Sciatic nerve (tissue), 2 donors: ENCODE measurements around the gene SPATA31D4. TPM values are rescaled to one million over a fixed set of nuclear protein-coding genes. Genes with fewer than 3 reads are reported as not detected.

Source experiments
- ATAC-seq: fragments of 200-7000 bp; cut with Tn5 transposase; one replicate; pipeline ENCODE4 v1.9.1; 2020; ENCODE audit warnings: mild to moderate bottlenecking, moderate library complexity
- DNase-seq: peaks from one replicate; pipeline ENCODE4 v3.0.0-alpha.2; 2020; ENCODE audit warnings: low spot score
- intact Hi-C: fragments of 100-400 bp; cut with DNase I; formaldehyde crosslinking; loops from one replicate; pipeline ENCODE4 v1.14.2; 2022
- total RNA-seq: library from RNA; stranded (reverse); fragmentation: NEBNext Ultra II Directional; extraction: Animal tissue kit (Norgen Biotek cat#: 25700); gene quantifications from one replicate; pipeline ENCODE4 v1.2.1, GENCODE V29; 2021
- donor health status: DM: no; HTN: no; CAD: no.
- donor health status: DM: no; HTN: no; CAD: no.

SPATA31D4 gene
- total RNA-seq, 1 donor from 2014 or later = not detected

- intact Hi-C loops = no loop called here
- ATAC-seq = no peak
- DNase-seq = no peak
Observed at GRCh38 chr9:81953096-81953495, 24.9 kb downstream of the SPATA31D4 start.

DNA sequence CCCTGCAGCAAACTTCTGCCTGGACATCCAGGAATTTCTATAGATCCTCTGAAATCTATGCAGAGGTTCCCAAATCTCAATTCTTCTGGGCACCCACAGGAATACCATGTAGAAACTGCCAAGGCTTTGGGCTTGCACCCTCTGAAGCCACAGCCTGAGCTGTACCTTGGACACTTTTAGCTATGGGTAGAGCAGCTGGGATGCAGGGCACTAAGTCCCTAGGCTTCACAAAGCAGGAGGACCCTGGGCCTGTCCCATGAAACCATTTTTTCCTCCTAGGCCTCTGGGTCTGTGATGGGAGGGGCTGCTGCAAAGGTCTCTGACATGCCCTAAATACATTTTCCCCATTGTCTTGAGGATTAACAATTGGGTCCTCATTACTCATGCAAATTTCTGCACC lies 27.4 kb downstream of the SPATA31D4 start:
- intact Hi-C loops = no loop called here
- no peak for DNase-seq
- ATAC-seq = no peak

DNA sequence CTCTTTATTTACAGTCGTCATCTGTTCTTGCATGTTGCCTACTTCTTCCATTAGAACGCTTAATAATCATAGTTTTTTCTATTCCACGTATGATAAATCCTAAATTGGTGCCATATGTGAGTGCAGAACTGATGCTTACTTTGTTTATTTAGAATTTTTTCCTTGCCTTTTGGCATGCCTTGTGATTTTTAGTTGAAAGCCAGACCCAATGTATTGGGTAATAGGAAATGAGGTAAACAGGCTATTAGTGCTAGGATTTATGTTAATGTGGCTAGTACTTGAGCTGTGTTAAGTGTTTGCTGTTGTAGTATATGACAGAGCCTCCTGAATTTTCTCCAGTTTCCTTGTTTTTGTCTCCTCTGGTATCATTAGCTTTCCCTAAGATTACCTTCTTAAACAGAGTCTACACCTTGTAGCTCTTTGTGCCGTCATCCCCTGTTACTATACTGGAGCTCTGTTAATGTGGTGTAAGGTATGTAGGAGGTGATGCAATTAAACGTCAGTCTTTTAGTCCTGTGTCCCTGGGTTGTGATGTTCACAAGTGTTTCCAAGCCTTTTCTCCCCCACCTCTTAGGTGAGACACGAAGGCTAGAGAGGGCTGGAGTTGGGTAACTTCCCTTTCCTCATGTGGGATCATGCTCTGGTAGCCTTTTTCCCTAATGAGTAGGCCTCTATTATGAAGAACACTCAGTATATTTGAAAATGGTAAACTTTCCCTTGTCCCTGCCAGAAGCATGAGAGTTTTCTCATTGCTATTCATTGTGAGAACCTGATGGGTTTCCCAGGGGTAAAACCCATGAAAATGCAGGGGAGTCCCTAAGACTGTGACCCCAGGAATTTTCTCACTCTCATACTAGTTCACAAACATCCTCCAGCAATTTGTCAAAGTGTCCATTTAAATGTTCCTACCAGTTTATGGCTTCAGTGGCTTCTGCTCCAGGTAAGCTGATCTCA lies 36.3 kb downstream of the SPATA31D4 start:
- intact Hi-C loops = no loop called here
- DNase-seq (no peak), ATAC-seq (no peak)

GRCh38 chr9:81968026-81968425 lies 39.8 kb downstream of the SPATA31D4 start:
- ATAC-seq (no peak), DNase-seq (no peak)
- intact Hi-C loops = no loop called here

GRCh38 chr9:81969971-81970370 lies 41.7 kb downstream of the SPATA31D4 start:
- intact Hi-C loops = no loop called here
- no peak for DNase-seq

DNA sequence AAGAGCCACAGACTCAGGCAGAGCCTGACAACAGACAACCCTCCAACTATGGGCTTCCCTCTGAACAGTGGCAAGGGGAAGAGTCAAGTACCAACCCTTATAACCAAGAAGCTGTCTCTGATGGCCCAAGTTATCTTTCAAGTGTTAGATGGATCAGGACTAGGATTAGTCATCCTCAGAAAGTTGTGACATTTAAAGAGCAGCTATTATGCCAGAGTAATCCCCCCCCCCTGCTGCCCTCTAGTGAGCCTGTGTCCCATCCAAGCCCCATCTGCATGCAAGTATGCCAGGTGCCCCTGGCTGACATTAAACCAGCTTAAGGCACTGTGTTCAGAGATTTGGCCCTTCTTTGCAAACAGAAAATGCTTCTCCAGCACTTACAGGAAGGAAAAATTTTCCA lies 43.5 kb downstream of the SPATA31D4 start:
- ATAC-seq (no peak), DNase-seq (no peak)
- intact Hi-C loops = no loop called here

More at GRCh38 chr9:81969971-81970370, 41.7 kb downstream of the SPATA31D4 start:
- no peak for ATAC-seq

DNA sequence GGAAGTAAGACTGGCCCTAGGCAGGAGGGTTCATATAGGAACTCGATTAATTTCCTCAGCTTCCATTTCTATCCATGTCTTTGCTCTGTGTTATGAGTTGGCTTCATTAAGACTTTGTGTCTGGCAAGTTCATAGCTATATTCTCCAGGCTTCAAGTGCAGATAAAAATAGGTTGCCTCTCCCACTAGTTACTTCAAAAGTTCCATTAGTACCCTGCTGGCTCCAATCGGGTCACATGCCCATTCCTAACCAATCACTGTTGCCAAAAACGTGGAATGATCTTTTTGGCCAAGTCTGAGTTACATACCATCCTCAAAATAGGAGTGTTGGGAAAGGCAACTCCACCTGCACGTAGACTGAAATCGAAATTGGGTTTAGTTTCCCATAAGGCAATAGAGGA lies 46.5 kb downstream of the SPATA31D4 start:
- DNase-seq (no peak), ATAC-seq (no peak)
- intact Hi-C loops = no loop called here

- DNase-seq (no peak), ATAC-seq (no peak)
- intact Hi-C loops = no loop called here
Observed at GRCh38 chr9:81976351-81976750, 48.1 kb downstream of the SPATA31D4 start.

GRCh38 chr9:81979196-81979595 lies 51.0 kb downstream of the SPATA31D4 start:
- ATAC-seq = no peak
- no peak for DNase-seq
- intact Hi-C loops = no loop called here

DNA sequence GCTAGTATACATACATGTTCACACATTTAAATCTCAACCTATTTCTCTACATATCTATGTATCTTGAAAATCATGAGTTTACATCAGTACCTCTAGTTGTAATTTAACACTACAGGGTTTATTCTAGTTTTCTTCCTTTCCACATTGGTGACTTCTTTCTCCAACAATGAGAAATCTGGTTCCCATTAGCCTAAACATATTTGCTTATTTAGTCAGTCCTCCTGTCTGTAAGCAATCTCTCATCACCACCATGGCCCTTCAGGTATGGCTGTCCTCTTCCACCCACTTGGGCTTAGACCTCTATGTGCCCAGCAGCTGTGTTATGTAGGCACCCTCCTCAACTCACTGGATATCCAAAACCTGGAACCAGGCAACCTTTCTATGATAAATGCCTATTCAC lies 52.3 kb downstream of the SPATA31D4 start:
- intact Hi-C loops = no loop called here
- ATAC-seq (no peak), DNase-seq (no peak)

- ATAC-seq (no peak), DNase-seq (no peak)
- intact Hi-C loops = no loop called here
Observed at GRCh38 chr9:81981883-81982282, 53.7 kb downstream of the SPATA31D4 start.

Other genes with a start within 250 kb of the SPATA31D4 start
- 56.6 TPM for gene TLE1, start 238.9 kb upstream of the SPATA31D4 start, total RNA-seq
- not detected for gene SPATA31D3, start 15.1 kb downstream of the SPATA31D4 start, total RNA-seq
- gene SPATA31D1, start 60.3 kb downstream of the SPATA31D4 start, total RNA-seq = not detected